Fibroblast of the aortic adventitia (primary cell): ENCODE results near the gene OTC. TPM values are rescaled to one million over a fixed set of nuclear protein-coding genes. Genes with fewer than 3 reads are reported as not detected.

Source experiments
- small RNA-seq: library from RNA; depleted of rRNA; stranded (forward); fragments of <200 nt; gene quantifications from one replicate; pipeline ENCODE3, GENCODE V24; 2012
- total RNA-seq: library from RNA; depleted of rRNA; stranded (reverse); fragments of >200 nt; gene quantifications from 2 replicates; pipeline ENCODE4 v1.2.3, GENCODE V29; 2012; ENCODE audit warnings: low replicate concordance

OTC gene
- total RNA-seq, 1 donor = not detected

Small RNA genes within 50 kb of the gene (small RNA-seq; reads per million reads assigned to genes)
- gene RF00322 = not detected

Other genes with a start within 250 kb of the OTC start
- gene SRPX, start 131.7 kb upstream of the OTC start, total RNA-seq = 142 and 242 TPM in 2 replicates
- gene RPGR, start 25.1 kb upstream of the OTC start, total RNA-seq = 8.6 and 25.0 TPM in 2 replicates
- gene TSPAN7, start 208.9 kb downstream of the OTC start, total RNA-seq = 0.09 and 0.82 TPM in 2 replicates